MM.1S (cell line): ENCODE results near the gene DIPK1B.

Experiments used
- CTCF ChIP-seq: fragments of 300-600 bp; sonication (generic); IDR thresholded peaks from 2 replicates; pipeline ENCODE4 v1.5.1; 2016; ENCODE audit warnings: antibody characterized with exemption, low read length, mixed read lengths
- EZH2phosphoT487 ChIP-seq: fragments of 300-600 bp; sonication (generic); IDR thresholded peaks from 2 replicates; pipeline ENCODE4 v1.6.1; 2018; ENCODE audit warnings: antibody characterized with exemption, low read length

GRCh38 chr9:136693135-136693489, 19.3 kb upstream of the DIPK1B start:
- TF ChIP-seq CTCF (no peak), EZH2phosphoT487 (no peak)
